Trophoblast cell (in vitro differentiated cells and primary cell): ENCODE results near the gene MUC4.
"Not testable (repeated sequence)": the region's sequence is repeated elsewhere in the genome, so short reads cannot be mapped to it uniquely, and the experiment has no call there.

Experiments used
- DNase-seq, 2 donors: peaks; one replicate each; pipeline ENCODE4 v3.0.0-alpha.2; 2016
- H2AFZ ChIP-seq: 2 replicates; pipeline ENCODE4 v1.6.1; 2013; ENCODE audit warnings: low read length, moderate library complexity, mild to moderate bottlenecking; ENCODE audit not compliant: insufficient read depth, poor library complexity
- H2AK5ac ChIP-seq: 2 replicates; pipeline ENCODE4 v1.6.1; 2013; ENCODE audit warnings: mild to moderate bottlenecking, low read length
- H2BK120ac ChIP-seq: 2 replicates; pipeline ENCODE4 v1.6.1; 2013; ENCODE audit warnings: low read length, mild to moderate bottlenecking, moderate library complexity; ENCODE audit not compliant: insufficient read depth, poor library complexity
- H2BK12ac ChIP-seq: 2 replicates; pipeline ENCODE4 v1.6.1; 2013; ENCODE audit warnings: mild to moderate bottlenecking, low read length, moderate library complexity
- H2BK5ac ChIP-seq: 2 replicates; pipeline ENCODE4 v1.6.1; 2013; ENCODE audit warnings: low read length, low read depth, moderate library complexity, mild to moderate bottlenecking; ENCODE audit not compliant: poor library complexity
- H3K14ac ChIP-seq: 2 replicates; pipeline ENCODE4 v1.6.1; 2013; ENCODE audit warnings: mild to moderate bottlenecking, low read length
- H3K18ac ChIP-seq: 2 replicates; pipeline ENCODE4 v1.6.1; 2013; ENCODE audit warnings: mild to moderate bottlenecking, low read length
- H3K23ac ChIP-seq: 2 replicates; pipeline ENCODE4 v1.6.1; 2013; ENCODE audit warnings: low read length
- H3K27ac ChIP-seq: 2 replicates; pipeline ENCODE4 v1.5.1; 2013; ENCODE audit warnings: low read depth, mild to moderate bottlenecking, inconsistent platforms, low read length, moderate library complexity
- H3K27me3 ChIP-seq: 2 replicates; pipeline ENCODE4 v1.6.1; 2013; ENCODE audit warnings: inconsistent platforms, mild to moderate bottlenecking, low read length, moderate library complexity; ENCODE audit not compliant: insufficient read depth
- H3K36me3 ChIP-seq, 2 experiments: 1 replicate in 1 of 2; 2 replicates in 1 of 2; pipeline ENCODE4 v1.6.1; 2013; ENCODE audit warnings: low read length in 2 of 2, mild to moderate bottlenecking in 2 of 2, moderate library complexity in 1 of 2; ENCODE audit not compliant: insufficient read depth in 2 of 2, control insufficient read depth in 1 of 2
- H3K4ac ChIP-seq: 2 replicates; pipeline ENCODE4 v1.6.1; 2013; ENCODE audit warnings: low read depth, mild to moderate bottlenecking, low read length, moderate library complexity
- H3K4me1 ChIP-seq, 2 experiments: 1 replicate in 1 of 2; 2 replicates in 1 of 2; pipeline ENCODE4 v1.6.1; 2013; ENCODE audit warnings: low read length in 2 of 2, mild to moderate bottlenecking in 2 of 2, moderate library complexity in 1 of 2; ENCODE audit not compliant: insufficient read depth in 2 of 2, control insufficient read depth in 1 of 2
- H3K4me2 ChIP-seq: 2 replicates; pipeline ENCODE4 v1.6.1; 2013; ENCODE audit warnings: inconsistent platforms, mild to moderate bottlenecking, low read length, moderate library complexity
- H3K4me3 ChIP-seq: 2 replicates; pipeline ENCODE4 v1.5.1; 2013; ENCODE audit warnings: mild to moderate bottlenecking, low read depth, low read length, inconsistent platforms
- H3K79me1 ChIP-seq: one replicate; pipeline ENCODE4 v1.6.1; 2013; ENCODE audit warnings: low read length
- H3K79me2 ChIP-seq: 2 replicates; pipeline ENCODE4 v1.6.1; 2013; ENCODE audit warnings: low read length, mild to moderate bottlenecking; ENCODE audit not compliant: control insufficient read depth, insufficient read depth, poor library complexity
- H3K9ac ChIP-seq: 2 replicates; pipeline ENCODE4 v1.6.1; 2013; ENCODE audit warnings: mild to moderate bottlenecking, low read length
- H3K9me3 ChIP-seq: 2 replicates; pipeline ENCODE4 v1.6.1; 2013; ENCODE audit warnings: low read depth, mild to moderate bottlenecking, control low read depth, inconsistent platforms, low read length; ENCODE audit not compliant: insufficient read depth
- H4K12ac ChIP-seq: 2 replicates; pipeline ENCODE4 v1.6.1; 2013; ENCODE audit warnings: low read depth, mild to moderate bottlenecking, low read length, moderate library complexity
- H4K8ac ChIP-seq: 2 replicates; pipeline ENCODE4 v1.6.1; 2013; ENCODE audit warnings: low read depth, mild to moderate bottlenecking, low read length, moderate library complexity
- H4K91ac ChIP-seq: one replicate; pipeline ENCODE4 v1.6.1; 2013; ENCODE audit warnings: low read depth, mild to moderate bottlenecking, low read length, moderate library complexity
- WGBS: extraction: QIAGEN DNeasy Blood & Tissue Kit; methylation state at CpG from one replicate; pipeline ENCODE4 v1.1.7; 2013; ENCODE audit warnings: missing lambda C conversion rate; ENCODE audit not compliant: insufficient read length, insufficient coverage; ENCODE audit errors: extremely low coverage; 5-methylcytosine and 5-hydroxymethylcytosine counted together

MUC4 gene

GRCh38 chr3:195711091-195711812, 100.5 kb downstream of the MUC4 start:
- DNase-seq, H3K14ac ChIP-seq, H2AFZ ChIP-seq, H2BK5ac ChIP-seq, H3K9ac ChIP-seq, H3K4me1 ChIP-seq, H3K79me1 ChIP-seq, H4K12ac ChIP-seq, H3K36me3 ChIP-seq, H3K18ac ChIP-seq, H4K91ac ChIP-seq, H2BK12ac ChIP-seq, H3K27me3 ChIP-seq, H3K4me3 ChIP-seq, H2AK5ac ChIP-seq, H3K9me3 ChIP-seq, H3K23ac ChIP-seq, H3K27ac ChIP-seq, H3K79me2 ChIP-seq, H2BK120ac ChIP-seq, H3K4ac ChIP-seq, H3K4me2 ChIP-seq, H4K8ac ChIP-seq: not testable (repeated sequence)
- no CpG with 5 or more reads among the region's 2 CpGs for WGBS

- H3K79me1 ChIP-seq, H3K36me3 ChIP-seq, H3K18ac ChIP-seq, H2BK120ac ChIP-seq, H3K27me3 ChIP-seq, H4K12ac ChIP-seq, H3K79me2 ChIP-seq, H3K14ac ChIP-seq, H3K4ac ChIP-seq, H3K4me1 ChIP-seq, H2AFZ ChIP-seq, H3K9me3 ChIP-seq, H4K8ac ChIP-seq, H4K91ac ChIP-seq, H3K23ac ChIP-seq, H3K4me2 ChIP-seq, H3K27ac ChIP-seq, H3K4me3 ChIP-seq, H2BK12ac ChIP-seq, H2AK5ac ChIP-seq, H2BK5ac ChIP-seq, H3K9ac ChIP-seq, DNase-seq: not testable (repeated sequence)
- no CpG with 5 or more reads among the region's 6 CpGs for WGBS
Measured at GRCh38 chr3:195710126-195710905, 101.4 kb downstream of the MUC4 start.

- no peak overlapping the region for H3K18ac ChIP-seq
- no peak overlapping the region for H3K27ac ChIP-seq
- peaks cover 5% of the 10 kb centered on the region for H3K9me3 ChIP-seq
- H4K12ac ChIP-seq = no peak overlapping the region
- no peak overlapping the region for H3K4ac ChIP-seq
- no peak overlapping the region for H4K91ac ChIP-seq
- no peak overlapping the region for H3K9ac ChIP-seq
- no peak overlapping the region for H2BK120ac ChIP-seq
- no peaks in the 10 kb centered on the region for H3K27me3 ChIP-seq
- no peak overlapping the region for H3K4me3 ChIP-seq
- no peaks in the 10 kb centered on the region for H3K36me3 ChIP-seq
- no peak overlapping the region for H3K4me2 ChIP-seq
- no peak overlapping the region for H2AK5ac ChIP-seq
- no peak overlapping the region for H2BK12ac ChIP-seq
- no peaks in the 10 kb centered on the region for H3K79me2 ChIP-seq
- no CpG with 5 or more reads among the region's 6 CpGs for WGBS
- H3K79me1 ChIP-seq = no peaks in the 10 kb centered on the region
- no peak overlapping the region for H3K23ac ChIP-seq
- no peak for DNase-seq
- H4K8ac ChIP-seq = no peak overlapping the region
- no peak overlapping the region for H2AFZ ChIP-seq
- no peak overlapping the region for H2BK5ac ChIP-seq
- no peak overlapping the region for H3K14ac ChIP-seq
- peaks cover 3 to 4% of the 10 kb centered on the region in 2 experiments for H3K4me1 ChIP-seq
Measured at GRCh38 chr3:195709676-195710085, 102.0 kb downstream of the MUC4 start.

- WGBS = no CpG with 5 or more reads among the region's 6 CpGs
- H2BK12ac ChIP-seq = no peak overlapping the region
Measured at GRCh38 chr3:195708626-195709481, 102.9 kb downstream of the MUC4 start.

More at GRCh38 chr3:195708626-195709481, 102.9 kb downstream of the MUC4 start:
- Histone ChIP-seq H3K4me2 (no peak overlapping the region), H4K91ac (no peak overlapping the region), H2BK5ac (no peak overlapping the region), H2AFZ (no peak overlapping the region), H3K23ac (no peak overlapping the region), H3K27ac (no peak overlapping the region), H3K79me1 (no peaks in the 10 kb centered on the region), H3K4ac (no peak overlapping the region), H3K9ac (peak overlapping the region; percentile 6), H3K27me3 (no peaks in the 10 kb centered on the region), H2AK5ac (no peak overlapping the region), H3K14ac (no peak overlapping the region), H3K4me3 (no peak overlapping the region), H3K18ac (no peak overlapping the region), H2BK120ac (no peak overlapping the region), H3K9me3 (peaks cover 5% of the 10 kb centered on the region), H4K12ac (no peak overlapping the region), H3K36me3 (no peaks in the 10 kb centered on the region), H3K79me2 (no peaks in the 10 kb centered on the region), H4K8ac (no peak overlapping the region), H3K4me1 (peaks cover 3 to 4% of the 10 kb centered on the region in 2 experiments)
- no peak for DNase-seq
